Kidney (tissue), 14 donors: ENCODE results near the gene IFNA17. TPM values are rescaled to one million over a fixed set of nuclear protein-coding genes. Genes with fewer than 3 reads are reported as not detected.
"Not testable (repeated sequence)": the region's sequence is repeated elsewhere in the genome, so short reads cannot be mapped to it uniquely, and the experiment has no call there.

Experiments
- DNase-seq, 5 donors: peaks; one replicate each; pipeline ENCODE4 v3.0.0-alpha.2; 2013 to 2020
- FAIRE-seq: peaks from 2 replicates; lab custom pipeline; 2012; peaks lifted over from hg19 to GRCh38; lab: Jason Lieb, UNC
- H3K27ac ChIP-seq, 2 donors: one replicate each; pipeline ENCODE4 v1.7.0; 2013; ENCODE audit warnings: low read depth in 2 of 2, low read length in 2 of 2, inconsistent platforms in 1 of 2
- H3K27me3 ChIP-seq: one replicate; pipeline ENCODE4 v1.7.1; 2013; ENCODE audit warnings: low read length, inconsistent platforms; ENCODE audit not compliant: control insufficient read depth, insufficient read depth
- H3K36me3 ChIP-seq, 3 donors: one replicate each; pipeline versions ENCODE4 v1.7.0 to v1.7.1; 2013; ENCODE audit warnings: low read length in 3 of 3, control low read depth in 1 of 3, inconsistent platforms in 1 of 3; ENCODE audit not compliant: insufficient read depth in 3 of 3, control insufficient read depth in 2 of 3
- H3K4me1 ChIP-seq, 3 donors: one replicate each; pipeline versions ENCODE4 v1.7.0 to v1.7.1; 2013; ENCODE audit warnings: low read length in 3 of 3, inconsistent platforms in 1 of 3, low read depth in 1 of 3; ENCODE audit not compliant: control insufficient read depth in 2 of 3, insufficient read depth in 2 of 3
- H3K4me3 ChIP-seq, 3 donors: one replicate each; pipeline versions ENCODE4 v1.7.0 to v1.8.1; 2013; ENCODE audit warnings: low read length in 3 of 3, control low read depth in 1 of 3, inconsistent platforms in 1 of 3
- H3K9ac ChIP-seq, 3 donors: one replicate each; pipeline versions ENCODE4 v1.7.0 to v1.7.1; 2013; ENCODE audit warnings: low read length in 3 of 3, control low read depth in 1 of 3, inconsistent platforms in 1 of 3
- H3K9me3 ChIP-seq, 3 donors: one replicate each; pipeline versions ENCODE4 v1.7.0 to v1.7.1; 2013; ENCODE audit warnings: low read length in 3 of 3, control low read depth in 1 of 3, inconsistent platforms in 1 of 3; ENCODE audit not compliant: control insufficient read depth in 2 of 3, insufficient read depth in 1 of 3
- CTCF ChIP-seq: IDR thresholded peaks from 3 replicates; pipeline ENCODE4 v1.5.1; 2012; ENCODE audit warnings: mild to moderate bottlenecking, moderate library complexity, borderline replicate concordance; ENCODE audit not compliant: insufficient read depth; ENCODE audit errors: extremely low read depth
- intact Hi-C: fragments of 100-400 bp; cut with DNase I; formaldehyde crosslinking; loops from one replicate; pipeline ENCODE4 v1.11.1; 2022
- polyA plus RNA-seq: library from polyadenylated mRNA; stranded (reverse); fragments of 350-450 nt; fragmentation: Illumina TruSeq; extraction: RNeasy Lipid Tissue Mini Kit (QIAGEN cat#74804); gene quantifications from one replicate; pipeline ENCODE4 v1.2.3, GENCODE V29; 2014; ENCODE audit warnings: low read depth, low replicate concordance; ENCODE audit not compliant: insufficient read depth
- total RNA-seq: library from RNA; stranded (reverse); fragmentation: NEBNext Ultra II Directional; extraction: Animal tissue kit (Norgen Biotek cat#: 25700); gene quantifications from one replicate; pipeline ENCODE4 v1.2.1, GENCODE V29; 2021
- donor health status: control.
- donor health status: control.
- donor health status: control.
- donor health status: control.
- donor health status: control.
- donor health status: DM: yes; HTN: yes; CAD: no.
- donor health status: Normal renal cell carcinoma (clear cell type).

Gene IFNA17
- total and polyA plus RNA-seq, 2 donors from 2014 or later, result not detected

DNA sequence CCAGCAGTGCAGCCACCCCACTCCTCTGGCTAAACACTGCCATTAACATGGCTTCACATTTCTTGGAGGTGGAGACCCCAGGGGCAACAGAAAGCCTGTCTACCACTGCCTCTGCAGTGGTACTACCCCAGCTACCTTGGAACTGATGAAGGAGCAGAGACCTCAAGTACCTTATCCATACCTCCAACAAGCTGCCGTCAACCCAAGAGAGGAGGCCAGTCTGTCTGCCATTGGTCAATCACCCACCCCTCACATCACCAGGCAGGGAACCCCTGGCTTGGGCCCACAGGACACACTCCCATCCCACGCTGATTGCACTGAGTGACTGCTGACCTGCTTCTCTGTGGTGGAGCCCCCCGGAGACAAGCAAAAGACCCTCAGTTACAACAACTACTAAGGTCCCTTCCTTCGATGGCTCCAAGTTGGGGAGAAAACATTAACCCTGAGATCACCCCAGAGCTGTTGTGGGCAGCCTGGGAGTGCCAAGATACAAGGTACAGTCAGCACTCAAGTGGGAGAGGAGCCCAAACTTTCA lies 6.2 kb upstream of the IFNA17 start:
- TF ChIP-seq CTCF, result no peak
- Histone ChIP-seq H3K4me3 (no peak overlapping the region), H3K27ac (no peak overlapping the region), H3K4me1 (no peaks in the 10 kb centered on the region), H3K36me3 (no peaks in the 10 kb centered on the region), H3K27me3 (no peaks in the 10 kb centered on the region), H3K9ac (no peak overlapping the region), H3K9me3 (no peaks in the 10 kb centered on the region)
- FAIRE-seq, result no peak
- DNase-seq, result no peak
- intact Hi-C loops, result no loop called here

GRCh38 chr9:21233258-21233657 lies 5.2 kb upstream of the IFNA17 start:
- H3K9ac ChIP-seq, result no peak overlapping the region
- intact Hi-C loops, result no loop called here
- TF ChIP-seq CTCF, result no peak
- H3K4me3 ChIP-seq, result no peak overlapping the region
- no peaks in the 10 kb centered on the region for H3K36me3 ChIP-seq
- H3K4me1 ChIP-seq, result no peaks in the 10 kb centered on the region
- H3K27me3 ChIP-seq, result no peaks in the 10 kb centered on the region
- DNase-seq (no peak), FAIRE-seq (no peak)
- H3K9me3 ChIP-seq, result no peaks in the 10 kb centered on the region
- H3K27ac ChIP-seq, result no peak overlapping the region

DNA sequence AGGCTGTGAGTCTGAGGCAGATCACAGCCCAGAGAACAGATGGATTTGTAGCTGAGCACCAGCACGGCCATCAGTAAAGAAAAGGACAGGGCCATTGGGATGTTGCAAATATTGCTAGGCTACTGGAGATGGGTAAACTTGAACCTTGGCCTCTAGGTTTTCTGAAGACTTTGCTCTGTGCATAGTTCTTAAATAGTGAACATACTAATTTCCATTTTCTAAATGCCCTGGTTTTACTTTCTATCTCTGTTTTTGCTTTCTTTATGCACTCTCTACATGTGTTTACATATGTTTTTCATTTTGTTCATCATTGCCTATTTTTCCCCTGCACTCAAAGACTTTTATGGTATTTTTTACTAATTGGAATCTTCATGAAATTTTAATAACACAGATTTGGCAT lies 10.8 kb downstream of the IFNA17 start, which contains the start of gene IFNA16:
IFNA16 (minus strand) TSS at position 101 of the 400 bp plus-strand sequence; CDS start at position 95, 6 bp downstream.
- H3K36me3 ChIP-seq, H3K9ac ChIP-seq, H3K4me1 ChIP-seq, H3K27me3 ChIP-seq, DNase-seq, H3K9me3 ChIP-seq, intact Hi-C loops, H3K27ac ChIP-seq, FAIRE-seq, H3K4me3 ChIP-seq: not testable (repeated sequence)

DNA sequence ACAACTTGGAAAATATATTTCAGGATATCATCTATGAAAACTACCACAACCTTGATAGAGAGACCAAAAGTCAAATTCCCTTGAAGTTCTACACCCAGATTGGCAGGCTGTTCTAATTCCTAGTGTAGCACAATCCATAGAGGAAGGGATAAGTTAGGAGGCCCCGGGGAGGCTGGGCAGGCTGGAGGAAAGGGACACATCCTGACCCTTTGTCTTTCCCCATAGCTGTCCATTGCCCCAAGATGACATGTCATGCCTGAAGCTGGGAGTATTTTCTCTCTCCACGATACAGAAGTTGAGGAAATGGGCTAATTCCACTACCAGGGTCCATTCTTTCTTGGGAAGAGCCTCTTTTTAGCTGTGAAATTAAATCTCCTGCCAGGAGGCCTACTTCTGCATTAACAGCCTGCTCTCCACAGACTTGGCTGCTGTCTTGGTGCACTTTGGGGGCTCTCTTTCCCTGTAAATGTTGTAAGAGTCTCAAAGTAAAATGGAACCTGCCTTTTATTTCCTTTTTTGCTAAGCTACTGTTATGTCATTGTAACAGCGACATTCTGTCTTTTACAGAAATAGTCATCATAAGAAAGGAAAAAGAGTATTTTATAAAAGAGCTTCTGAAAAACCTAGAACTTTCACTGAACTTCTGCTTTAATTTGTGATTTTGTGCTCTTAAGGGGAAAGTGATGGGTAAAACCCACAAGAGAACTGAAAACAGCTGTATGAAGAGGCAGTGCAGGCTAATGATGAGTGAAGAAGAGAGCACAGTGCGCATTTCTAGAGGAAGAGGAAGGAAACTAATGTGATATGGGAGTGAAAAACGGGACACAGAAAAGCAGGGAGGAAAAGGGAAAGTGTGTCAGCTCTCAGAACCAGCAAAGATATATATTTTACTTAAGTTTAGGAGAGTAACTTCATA lies 14.4 kb downstream of the IFNA17 start:
- H3K9me3 ChIP-seq, result not testable (repeated sequence)

GRCh38 chr9:21212160-21212559 lies 15.9 kb downstream of the IFNA17 start:
- DNase-seq, H3K27ac ChIP-seq, intact Hi-C loops, H3K9ac ChIP-seq, H3K36me3 ChIP-seq, H3K4me3 ChIP-seq, H3K4me1 ChIP-seq, FAIRE-seq, H3K9me3 ChIP-seq, H3K27me3 ChIP-seq: not testable (repeated sequence)

More for the DNA sequence above, 14.4 kb downstream of the IFNA17 start:
- H3K4me3 ChIP-seq, H3K27ac ChIP-seq, H3K27me3 ChIP-seq, DNase-seq, H3K4me1 ChIP-seq, FAIRE-seq, H3K9ac ChIP-seq, intact Hi-C loops, H3K36me3 ChIP-seq: not testable (repeated sequence)

GRCh38 chr9:21210782-21211181 lies 17.2 kb downstream of the IFNA17 start:
- H3K36me3 ChIP-seq, H3K4me3 ChIP-seq, H3K27me3 ChIP-seq, H3K27ac ChIP-seq, intact Hi-C loops, H3K9ac ChIP-seq, DNase-seq, H3K9me3 ChIP-seq, FAIRE-seq, H3K4me1 ChIP-seq: not testable (repeated sequence)
